Measurements from ENCODE around the gene BNIPL. TPM values are rescaled to one million over a fixed set of nuclear protein-coding genes. Genes with fewer than 3 reads are reported as not detected.

Gene BNIPL
- total and polyA plus RNA-seq, 2 of the 8 experiments (the other 6 are each of a cell fraction or from before 2014, with no cell fraction given) = 2.4 to 3.3 TPM

- Histone ChIP-seq H3K14ac (ENCODE audit: insufficient read length) (no peak overlapping the region), H3K27ac (ENCODE audit: low read depth, low read length) (no peak overlapping the region)
- CTCF ChIA-PET (ENCODE audit: partially characterized antibody) = interaction anchor here (0.5 to 7.8 kb wide), 8 partner anchors 8 to 609 kb away, joined by 3 to 142 read pairs (median 4); partner anchors contain the start of gene ANXA9
- TF ChIP-seq ATF3 (IDR thresholded peaks at IDR 0.05; ENCODE audit: insufficient read depth, low read depth, low read length) (no peak), EP300 (IDR thresholded peaks at IDR 0.05; ENCODE audit: borderline replicate concordance in 1 of 2, low read depth in 2 of 2, low read length in 2 of 2) (no peak), SIX5 (IDR thresholded peaks at IDR 0.05; ENCODE audit: low read depth, low read length) (no peak), TCF12 (IDR thresholded peaks at IDR 0.05; ENCODE audit: low read depth, low read length) (no peak), TAF7 (optimal IDR thresholded peaks at IDR 0.05; ENCODE audit: borderline replicate concordance, low read depth, low read length) (no peak), POLR2A (IDR thresholded peaks at IDR 0.05; ENCODE audit: control extremely low read depth in 1 of 2, low read depth in 2 of 2, low read length in 2 of 2) (no peak), EGR1 (IDR thresholded peaks at IDR 0.05; ENCODE audit: borderline replicate concordance, low read depth, low read length) (no peak), SP1 (IDR thresholded peaks at IDR 0.05; ENCODE audit: low read depth, low read length) (no peak), KDM1A (IDR thresholded peaks at IDR 0.05; ENCODE audit: borderline replicate concordance, low read length) (no peak), CHD2 (IDR thresholded peaks at IDR 0.05; ENCODE audit: low read length) (no peak), GTF2F1 (IDR thresholded peaks at IDR 0.05; ENCODE audit: borderline replicate concordance, low read depth, low read length) (no peak), MAFK (IDR thresholded peaks at IDR 0.05; ENCODE audit: low read depth, low read length) (no peak), EZH2 (IDR thresholded peaks at IDR 0.05; ENCODE audit: low read depth, low read length, severe bottlenecking) (no peak), CEBPB (IDR thresholded peaks at IDR 0.05; ENCODE audit: low read depth, low read length) (no peak), TBP (IDR thresholded peaks at IDR 0.05; ENCODE audit: low read depth, low read length) (no peak)
Observed at GRCh38 chr1:151001602-151002001, 34.8 kb upstream of the BNIPL start.

More at GRCh38 chr1:151001602-151002001, 34.8 kb upstream of the BNIPL start:
- FAIRE-seq (no peak), DNase-seq (ENCODE audit: low read depth in 1 of 2, low spot score in 2 of 2) (no peak)
- no peaks in the 10 kb centered on the region for H3K79me2 ChIP-seq (ENCODE audit: control insufficient read depth in 1 of 2, insufficient read depth in 2 of 2, low read length in 2 of 2)
- H3K36me3 ChIP-seq (ENCODE audit: control insufficient read depth in 2 of 4, insufficient read depth in 4 of 4, low read length in 3 of 4) = peaks cover 0 to 7% (median 5%) of the 10 kb centered on the region in 4 experiments; a peak in 6 of 8 replicates
- H3K9me3 ChIP-seq (ENCODE audit: insufficient read depth in 2 of 2, low read depth in 1 of 2, low read length in 1 of 2) = no peaks in the 10 kb centered on the region
- H3K4me1 ChIP-seq (replicated peaks in 1 of 4; ENCODE audit: control insufficient read depth in 3 of 4, insufficient read depth in 4 of 4, low read length in 3 of 4) = peaks cover 0 to 6% (median 4%) of the 10 kb centered on the region in 4 experiments; a peak in 4 of 7 replicates
- H4K8ac ChIP-seq (ENCODE audit: extremely low read depth, insufficient read depth, low read length) = no peak overlapping the region
- WGBS, 2 experiments (ENCODE audit: extremely low coverage in 1 of 2, insufficient coverage in 1 of 2, insufficient read length in 1 of 2, insufficient replicate concordance in 2 of 2, low coverage in 1 of 2, low lambda C conversion rate in 2 of 2, missing lambda C conversion rate in 1 of 2) = 86% methylated on average over 4 of the region's 4 CpGs; no CpG with 5 or more reads in 1 of the 2 experiments
- no peak overlapping the region for H3K4ac ChIP-seq (replicated peaks; ENCODE audit: insufficient read length, low read depth, low read length)
- H3K23ac ChIP-seq (ENCODE audit: insufficient read length) = no peak overlapping the region
- H3K23me2 ChIP-seq (ENCODE audit: low read depth, low read length) = peaks cover 3% of the 10 kb centered on the region; the same call in 1 of the 2 replicates
- POLR2A ChIA-PET (ENCODE audit: partially characterized antibody) = interaction anchor here (0.9 to 1.2 kb wide), 7 partner anchors 13 to 423 kb away, joined by 3 to 4 read pairs (median 3); no protein-coding TSS in a partner anchor
- H2BK12ac ChIP-seq (ENCODE audit: low read depth, low read length) = no peak overlapping the region
- H3K9ac ChIP-seq (replicated peaks in 1 of 4; ENCODE audit: extremely low read depth in 1 of 4, low read depth in 3 of 4, low read length in 3 of 4) = no peak overlapping the region
- H4K5ac ChIP-seq (ENCODE audit: insufficient read length, low read depth, low read length) = no peak overlapping the region
- no peak overlapping the region for H2AK5ac ChIP-seq (ENCODE audit: low read depth, low read length)
- no peak overlapping the region for H2BK5ac ChIP-seq (ENCODE audit: low read depth, low read length)
- no peak overlapping the region for H3K4me3 ChIP-seq (ENCODE audit: extremely low read depth in 1 of 4, insufficient read depth in 2 of 4, low read depth in 3 of 4, low read length in 4 of 4)
- no peak overlapping the region for H2BK120ac ChIP-seq (replicated peaks; ENCODE audit: low read depth, low read length)
- H2BK15ac ChIP-seq (ENCODE audit: low read length) = no peak overlapping the region
- no peak overlapping the region for H3K56ac ChIP-seq (replicated peaks; ENCODE audit: insufficient read length, low read depth, low read length)
- no peaks in the 10 kb centered on the region for H4K20me1 ChIP-seq (replicated peaks in 1 of 2; ENCODE audit: control insufficient read depth in 1 of 2, insufficient read depth in 2 of 2, low read length in 2 of 2)
- no peak overlapping the region for H2AFZ ChIP-seq (ENCODE audit: low read length)
- H4K91ac ChIP-seq (replicated peaks; ENCODE audit: insufficient read length, low read length) = no peak overlapping the region
- H2BK20ac ChIP-seq (ENCODE audit: low read length) = no peak overlapping the region
- H3K27me3 ChIP-seq (replicated peaks in 1 of 4; ENCODE audit: control insufficient read depth in 3 of 4, extremely low read depth in 1 of 4, insufficient read depth in 3 of 4, low read length in 3 of 4) = no peaks in the 10 kb centered on the region
- H3K18ac ChIP-seq (ENCODE audit: extremely low read depth, low read length) = no peak overlapping the region
- no peaks in the 10 kb centered on the region for H3K79me1 ChIP-seq (ENCODE audit: low read depth, low read length)
- no peak overlapping the region for H3K4me2 ChIP-seq (ENCODE audit: insufficient read depth in 1 of 2, low read depth in 2 of 2, low read length in 2 of 2)

All from H1 (cell line).